Left lung (tissue), 10 donors: ENCODE measurements around the gene CLK1. TPM values are rescaled to one million over a fixed set of nuclear protein-coding genes. Genes with fewer than 3 reads are reported as not detected.

ENCODE experiments used
- ATAC-seq: fragments of 200-7000 bp; cut with Tn5 transposase; one replicate; pipeline ENCODE4 v1.9.1; 2020; ENCODE audit warnings: moderate library complexity
- DNase-seq, 4 donors: peaks; one replicate each; pipeline ENCODE4 v3.0.0-alpha.2; 2013 to 2020
- H3K27ac ChIP-seq, 2 donors: fragments of 200-600 bp; sonication (generic) in 1 of 2; one replicate each; pipeline versions ENCODE4 v1.5.0 to v1.8.0; 2020 to 2021
- H3K27me3 ChIP-seq, 2 donors: fragments of 200-600 bp; sonication (generic) in 1 of 2; one replicate each; pipeline versions ENCODE4 v1.5.0 to v1.8.0; 2020 to 2021
- H3K36me3 ChIP-seq, 2 donors: fragments of 200-600 bp; sonication (generic) in 1 of 2; one replicate each; pipeline versions ENCODE4 v1.5.0 to v1.8.0; 2020 to 2021
- H3K4me1 ChIP-seq, 2 donors: fragments of 200-600 bp; one replicate each; pipeline ENCODE4 v1.8.0; 2021
- H3K4me3 ChIP-seq, 2 donors: fragments of 200-600 bp; sonication (generic) in 1 of 2; one replicate each; pipeline versions ENCODE4 v1.5.0 to v1.8.0; 2020 to 2021; ENCODE audit warnings: mild to moderate bottlenecking in 1 of 2
- H3K9me3 ChIP-seq, 2 donors: fragments of 200-600 bp; sonication (generic) in 1 of 2; one replicate each; pipeline versions ENCODE4 v1.5.0 to v1.8.0; 2020 to 2021
- CTCF ChIP-seq, 2 donors: fragments of 200-600 bp; sonication (generic) in 1 of 2; IDR thresholded peaks; one replicate each; pipeline versions ENCODE4 v1.5.0 to v1.8.0; 2021; ENCODE audit warnings: antibody characterized with exemption in 2 of 2
- intact Hi-C, 2 donors: fragments of 100-400 bp; cut with DNase I; formaldehyde crosslinking; loops; one replicate each; pipeline versions ENCODE4 v1.11.2 to v1.14.2; 2022
- polyA plus RNA-seq, 6 donors: library from polyadenylated mRNA; unstranded; fragments of 120-200 nt; gene quantifications; one replicate each; pipeline ENCODE4 v1.2.1, GENCODE V29; 2013; ENCODE audit not compliant: insufficient read length in 6 of 6
- total RNA-seq, 2 donors: library from RNA; stranded (reverse); fragmentation: NEBNext Ultra II Directional; extraction: Animal tissue kit (Norgen Biotek cat#: 25700); gene quantifications; one replicate each; pipeline ENCODE4 v1.2.1, GENCODE V29; 2021
- donor health status: DM: no; HTN: yes; CAD: no.
- donor health status: DM: no; HTN: no; CAD: no.

Gene CLK1
- total and polyA plus RNA-seq, 8 donors: 75.9 to 423 (median 307) TPM

- H3K27me3 ChIP-seq: no peaks in the 10 kb centered on the region
- ATAC-seq: no peak
- H3K27ac ChIP-seq: no peak overlapping the region
- H3K9me3 ChIP-seq: no peaks in the 10 kb centered on the region
- intact Hi-C loops: no loop called here
- DNase-seq: no peak
- no peaks in the 10 kb centered on the region for H3K4me1 ChIP-seq
- peaks cover 0 to 9% of the 10 kb centered on the region in 2 donors for H3K36me3 ChIP-seq
- TF ChIP-seq CTCF (IDR thresholded peaks at IDR 0.05): no peak
- H3K4me3 ChIP-seq: no peak overlapping the region
Observed at GRCh38 chr2:200845669-200846325, 18.7 kb downstream of the CLK1 start.

- intact Hi-C loops: no loop called here
Observed at GRCh38 chr2:200845194-200845593, 19.3 kb downstream of the CLK1 start.

GRCh38 chr2:200843993-200844948, 20.2 kb downstream of the CLK1 start:
- ATAC-seq: no peak
- intact Hi-C loops: no loop called here

More at GRCh38 chr2:200845194-200845593, 19.3 kb downstream of the CLK1 start:
- Histone ChIP-seq H3K4me1 (no peaks in the 10 kb centered on the region), H3K27me3 (no peaks in the 10 kb centered on the region), H3K4me3 (no peak overlapping the region), H3K27ac (no peak overlapping the region), H3K36me3 (peaks cover 0 to 3% of the 10 kb centered on the region in 2 donors), H3K9me3 (no peaks in the 10 kb centered on the region)
- ATAC-seq: no peak
- no peak for TF ChIP-seq CTCF (IDR thresholded peaks at IDR 0.05)
- no peak for DNase-seq

GRCh38 chr2:200839513-200839912, 24.9 kb downstream of the CLK1 start:
- no peak for DNase-seq
- ATAC-seq: no peak
- H3K27me3 ChIP-seq: no peaks in the 10 kb centered on the region
- no peak overlapping the region for H3K4me3 ChIP-seq
- no peak overlapping the region for H3K27ac ChIP-seq
- H3K9me3 ChIP-seq: peaks cover 0 to 18% of the 10 kb centered on the region in 2 donors
- intact Hi-C loops: no loop called here
- H3K36me3 ChIP-seq: no peaks in the 10 kb centered on the region
- no peaks in the 10 kb centered on the region for H3K4me1 ChIP-seq
- no peak for TF ChIP-seq CTCF (IDR thresholded peaks at IDR 0.05)

More at GRCh38 chr2:200843993-200844948, 20.2 kb downstream of the CLK1 start:
- Histone ChIP-seq H3K4me1 (no peaks in the 10 kb centered on the region), H3K4me3 (no peak overlapping the region), H3K27me3 (no peaks in the 10 kb centered on the region), H3K27ac (no peak overlapping the region), H3K9me3 (no peaks in the 10 kb centered on the region), H3K36me3 (no peaks in the 10 kb centered on the region)
- TF ChIP-seq CTCF (IDR thresholded peaks at IDR 0.05): no peak
- DNase-seq: no peak

- H3K36me3 ChIP-seq: no peaks in the 10 kb centered on the region
- no peaks in the 10 kb centered on the region for H3K27me3 ChIP-seq
- H3K4me3 ChIP-seq: no peak overlapping the region
- intact Hi-C loops: no loop called here
- H3K9me3 ChIP-seq: peaks cover 0 to 18% of the 10 kb centered on the region in 2 donors
- TF ChIP-seq CTCF (IDR thresholded peaks at IDR 0.05): no peak
- ATAC-seq (no peak), DNase-seq (no peak)
- H3K27ac ChIP-seq: no peak overlapping the region
- H3K4me1 ChIP-seq: no peaks in the 10 kb centered on the region
Observed at GRCh38 chr2:200834701-200835100, 29.8 kb downstream of the CLK1 start.
